Renal cortical epithelial cell (primary cell): ENCODE data around the gene NAXD. TPM values are rescaled to one million over a fixed set of nuclear protein-coding genes. Genes with fewer than 3 reads are reported as not detected.
"Not testable (repeated sequence)": the region's sequence is repeated elsewhere in the genome, so short reads cannot be mapped to it uniquely, and the experiment has no call there.

Experiments used
- DNase-seq: peaks from one replicate; pipeline ENCODE4 v3.0.0-alpha.2; 2011; ENCODE audit warnings: low read depth
- total RNA-seq: library from RNA; depleted of rRNA; stranded (reverse); fragments of >200 nt; gene quantifications from 2 replicates; pipeline ENCODE4 v1.2.3, GENCODE V29; 2014

Gene NAXD
- total RNA-seq, 1 donor from 2014 or later: 30.5 TPM

GRCh38 chr13:110643768-110644421, 28.6 kb downstream of the NAXD start:
- no peak for DNase-seq

GRCh38 chr13:110644892-110645521, 29.7 kb downstream of the NAXD start:
- peak; percentile 42 for DNase-seq

- no peak for DNase-seq
Measured at GRCh38 chr13:110645750-110646149, 30.4 kb downstream of the NAXD start.

GRCh38 chr13:110646442-110647364, 31.4 kb downstream of the NAXD start:
- DNase-seq: no peak

GRCh38 chr13:110647365-110647737, 32.0 kb downstream of the NAXD start:
- no peak for DNase-seq

GRCh38 chr13:110648146-110648819, 32.9 kb downstream of the NAXD start:
- DNase-seq: no peak

- no peak for DNase-seq
Measured at GRCh38 chr13:110648848-110649421, 33.6 kb downstream of the NAXD start.

GRCh38 chr13:110649551-110649950, 34.2 kb downstream of the NAXD start:
- DNase-seq: no peak

GRCh38 chr13:110650436-110650835, 35.1 kb downstream of the NAXD start:
- DNase-seq: no peak

- no peak for DNase-seq
Measured at GRCh38 chr13:110651271-110651670, 35.9 kb downstream of the NAXD start.

- DNase-seq: no peak
Measured at GRCh38 chr13:110651726-110652230, 36.4 kb downstream of the NAXD start.

- no peak for DNase-seq
Measured at GRCh38 chr13:110652231-110652730, 36.9 kb downstream of the NAXD start.

- DNase-seq: no peak
Measured at GRCh38 chr13:110652764-110653163, 37.4 kb downstream of the NAXD start.

GRCh38 chr13:110653271-110653670, 37.9 kb downstream of the NAXD start:
- no peak for DNase-seq

GRCh38 chr13:110653851-110654250, 38.5 kb downstream of the NAXD start:
- DNase-seq: no peak

GRCh38 chr13:110657196-110657595, 41.9 kb downstream of the NAXD start:
- DNase-seq: no peak

- not testable (repeated sequence) for DNase-seq
Measured at GRCh38 chr13:110658218-110658911, 43.0 kb downstream of the NAXD start.

- DNase-seq: no peak
Measured at GRCh38 chr13:110661256-110661655, 45.9 kb downstream of the NAXD start.

GRCh38 chr13:110662091-110662490, 46.7 kb downstream of the NAXD start:
- no peak for DNase-seq

GRCh38 chr13:110662777-110663443, 47.6 kb downstream of the NAXD start:
- no peak for DNase-seq
